AG09319 (cell line): ENCODE results near the gene NFXL1.

ENCODE experiments used
- DNase-seq: peaks from one replicate; pipeline ENCODE4 v3.0.0-alpha.2; 2010; ENCODE audit warnings: low read depth; ENCODE audit errors: extremely low read depth
- CTCF ChIP-seq: IDR thresholded peaks from 2 replicates; pipeline ENCODE4 v1.5.1; 2011; ENCODE audit warnings: low read depth, mild to moderate bottlenecking, inconsistent platforms, low read length, moderate library complexity

NFXL1 gene

GRCh38 chr4:47860305-47860704, 54.1 kb downstream of the NFXL1 start:
- no peak for TF ChIP-seq CTCF
- DNase-seq, result no peak

GRCh38 chr4:47858006-47858405, 56.4 kb downstream of the NFXL1 start:
- no peak for TF ChIP-seq CTCF
- no peak for DNase-seq

GRCh38 chr4:47856713-47857112, 57.7 kb downstream of the NFXL1 start:
- TF ChIP-seq CTCF, result no peak
- DNase-seq, result no peak

- TF ChIP-seq CTCF, result no peak
- peak; percentile 20 for DNase-seq
Measured at GRCh38 chr4:47855350-47855749, 59.0 kb downstream of the NFXL1 start.

- no peak for DNase-seq
- TF ChIP-seq CTCF, result no peak
Measured at GRCh38 chr4:47852136-47852535, 62.2 kb downstream of the NFXL1 start.

- DNase-seq, result no peak
- no peak for TF ChIP-seq CTCF
Measured at GRCh38 chr4:47849466-47849865, 64.9 kb downstream of the NFXL1 start.

GRCh38 chr4:47848041-47848440, 66.3 kb downstream of the NFXL1 start:
- TF ChIP-seq CTCF, result no peak
- DNase-seq, result no peak
